ENCODE measurements around the gene EML6.

EML6 gene

GRCh38 chr2:54889053-54889452 is 165.6 kb downstream of the EML6 start:
- no peak for DNase-seq

DNA sequence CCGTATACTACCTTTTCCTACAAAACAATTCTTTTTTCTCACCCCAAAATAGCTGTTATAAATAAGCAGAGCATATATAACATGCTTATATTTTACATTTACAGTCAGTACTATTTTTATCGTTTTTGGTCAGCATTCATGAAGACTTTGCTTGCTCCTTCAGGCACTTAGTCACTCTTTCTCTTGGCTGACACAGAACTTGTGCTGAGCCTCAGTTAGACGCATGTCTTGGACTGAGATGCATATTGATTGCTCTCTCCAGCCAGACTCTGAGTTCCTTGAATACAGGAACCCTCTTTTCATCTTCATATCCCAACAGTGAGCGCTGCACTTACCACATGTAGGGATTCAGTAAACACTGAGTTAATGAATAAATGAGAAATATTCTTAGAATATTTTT is 168.4 kb downstream of the EML6 start:
- no peak for DNase-seq

GRCh38 chr2:54894467-54894866 is 171.0 kb downstream of the EML6 start:
- no peak for DNase-seq

DNA sequence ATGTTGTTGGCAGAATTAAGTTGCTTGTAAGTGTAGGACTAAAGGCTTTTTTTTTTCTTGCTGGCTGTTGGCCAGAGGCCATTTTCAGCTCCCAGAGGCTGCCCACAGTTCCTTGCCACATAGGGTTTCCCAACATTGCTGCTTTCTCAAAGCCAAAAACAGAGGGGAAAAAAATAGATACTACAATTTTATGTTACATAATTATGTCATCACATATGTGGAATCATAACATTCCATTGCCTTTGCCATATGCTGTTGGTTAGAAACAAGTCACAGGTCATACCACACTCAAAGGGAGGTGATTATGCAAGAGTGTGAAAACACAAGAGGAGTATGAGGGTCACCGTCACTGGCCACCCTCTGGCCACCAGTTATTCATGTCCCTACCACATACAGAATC is 172.3 kb downstream of the EML6 start:
- no peak for DNase-seq

GRCh38 chr2:54897420-54898310 is 174.2 kb downstream of the EML6 start:
- DNase-seq = no peak

- DNase-seq = no peak
These were observed 175.2 kb downstream of the EML6 start for GRCh38 chr2:54898456-54899226.

DNA sequence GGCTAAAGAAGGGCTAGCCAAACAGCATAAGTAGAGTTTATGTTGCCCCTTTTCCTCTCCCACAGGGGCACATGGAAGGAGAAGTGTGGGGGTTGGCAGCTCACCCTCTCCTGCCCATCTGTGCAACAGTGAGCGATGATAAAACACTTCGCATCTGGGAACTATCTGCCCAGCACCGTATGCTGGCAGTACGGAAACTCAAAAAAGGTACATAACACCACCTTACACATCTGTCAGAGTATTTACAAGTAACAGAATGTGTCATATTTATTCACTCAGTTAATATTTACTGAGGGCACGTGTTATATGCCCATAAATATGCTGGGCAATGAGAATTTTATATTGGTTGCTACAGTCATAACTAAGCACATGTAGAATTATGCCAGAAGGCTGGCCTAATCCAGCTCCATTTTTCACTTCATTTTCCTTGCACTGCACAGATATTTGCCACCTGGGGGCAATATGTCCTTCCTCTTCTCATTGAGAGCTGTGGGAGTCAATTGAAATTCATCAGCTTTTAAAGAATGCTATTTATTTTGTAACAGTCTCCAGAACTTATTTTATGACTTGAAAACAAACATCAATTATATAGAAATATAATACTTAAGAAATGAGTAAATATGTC is 176.2 kb downstream of the EML6 start:
- no peak for DNase-seq

- no peak for DNase-seq
These were observed 177.9 kb downstream of the EML6 start for GRCh38 chr2:54901224-54901986.

DNA sequence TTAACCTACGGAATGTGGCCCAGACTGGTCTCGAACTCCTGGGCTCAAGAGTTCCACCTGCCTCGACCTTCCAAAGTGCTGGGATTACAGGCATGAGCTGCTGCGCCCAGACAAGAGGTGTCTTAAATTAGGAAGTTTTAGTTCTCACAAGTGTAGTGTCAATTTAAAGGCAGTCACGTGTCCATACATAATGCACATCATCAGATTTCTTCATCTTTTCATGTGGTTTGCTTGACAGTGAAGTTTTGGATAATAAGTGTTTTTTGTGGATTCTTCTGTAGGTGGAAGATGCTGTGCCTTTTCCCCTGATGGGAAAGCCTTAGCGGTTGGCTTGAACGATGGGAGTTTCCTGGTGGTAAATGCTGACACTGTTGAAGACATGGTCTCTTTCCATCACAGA is 179.3 kb downstream of the EML6 start:
- DNase-seq = no peak

DNA sequence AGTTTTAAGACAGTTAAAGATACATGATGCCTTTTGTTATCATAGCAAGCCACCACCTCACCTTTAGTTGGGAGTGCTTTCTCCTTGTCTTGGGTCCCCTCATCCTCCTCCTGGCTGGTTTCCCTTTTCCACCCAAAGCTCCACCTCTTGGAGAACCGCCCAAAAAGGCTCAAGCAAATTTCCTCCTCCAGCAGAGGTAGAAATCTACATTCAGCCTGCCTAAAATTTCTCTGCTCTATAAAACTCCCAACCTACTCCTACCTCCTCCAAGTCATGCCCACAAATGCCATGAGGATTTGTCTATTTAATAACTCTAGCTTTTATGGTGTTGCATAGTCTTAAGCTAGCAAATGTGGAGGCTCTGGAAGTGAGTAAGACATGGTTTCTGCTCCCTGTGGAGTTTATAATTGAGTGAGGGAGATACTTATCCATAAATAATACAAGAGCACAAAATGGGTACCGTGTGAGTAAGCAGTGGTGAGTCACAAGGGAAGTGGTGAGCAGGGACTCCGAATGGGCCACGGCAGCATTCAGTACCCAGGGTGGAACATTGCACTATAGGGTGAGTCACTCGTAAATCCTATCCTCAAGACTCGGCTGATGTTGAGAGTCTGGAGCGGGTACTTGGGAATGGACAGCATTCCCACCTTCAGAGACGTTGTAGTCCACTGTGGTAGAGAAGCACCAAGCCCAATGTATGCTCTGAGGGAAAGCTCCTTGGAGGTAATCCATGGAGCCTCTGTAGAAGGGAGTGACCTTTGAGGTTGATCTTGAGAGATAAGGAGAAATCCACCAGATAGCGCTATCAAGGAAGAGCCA is 180.5 kb downstream of the EML6 start:
- DNase-seq = peak; percentile 63

GRCh38 chr2:54904836-54905235 is 181.4 kb downstream of the EML6 start:
- no peak for DNase-seq

DNA sequence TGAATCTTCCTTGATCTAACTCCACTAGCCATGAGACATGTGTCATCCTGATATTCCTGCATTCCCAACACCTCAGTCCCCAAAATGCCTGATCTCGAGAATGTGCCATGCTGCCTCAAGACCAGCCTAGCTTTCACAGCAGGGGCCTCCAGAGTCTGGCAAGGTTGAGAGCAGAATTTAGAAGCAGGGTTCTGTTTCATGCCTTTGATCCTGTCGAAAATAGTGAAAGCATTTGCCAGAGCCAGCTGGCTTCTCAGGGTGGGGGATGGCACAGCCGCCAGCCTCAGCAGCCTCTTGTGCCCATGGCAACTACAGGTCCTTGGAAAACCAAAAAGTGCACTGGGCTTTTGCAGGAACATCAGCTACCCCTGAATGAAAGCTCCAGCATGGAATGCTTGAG is 183.3 kb downstream of the EML6 start:
- no peak for DNase-seq

DNA sequence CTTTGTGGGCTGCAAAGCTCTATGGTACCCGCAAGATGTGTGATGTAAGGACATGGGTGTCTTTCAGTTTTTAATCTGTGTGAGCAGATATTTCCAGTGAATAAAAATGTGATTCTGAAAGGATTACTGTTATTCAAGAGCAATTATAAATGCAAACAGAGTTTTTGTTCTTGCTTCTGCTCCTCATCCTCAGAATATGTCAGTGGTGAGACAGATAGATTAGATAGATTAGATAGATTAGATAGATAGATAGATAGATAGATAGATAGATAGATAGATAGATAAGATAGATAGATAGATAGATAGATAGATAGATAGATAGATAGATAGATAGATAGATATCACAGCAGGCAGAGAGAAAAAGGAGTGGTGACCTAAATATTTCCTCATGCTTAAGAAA is 184.2 kb downstream of the EML6 start:
- DNase-seq = no peak

DNA sequence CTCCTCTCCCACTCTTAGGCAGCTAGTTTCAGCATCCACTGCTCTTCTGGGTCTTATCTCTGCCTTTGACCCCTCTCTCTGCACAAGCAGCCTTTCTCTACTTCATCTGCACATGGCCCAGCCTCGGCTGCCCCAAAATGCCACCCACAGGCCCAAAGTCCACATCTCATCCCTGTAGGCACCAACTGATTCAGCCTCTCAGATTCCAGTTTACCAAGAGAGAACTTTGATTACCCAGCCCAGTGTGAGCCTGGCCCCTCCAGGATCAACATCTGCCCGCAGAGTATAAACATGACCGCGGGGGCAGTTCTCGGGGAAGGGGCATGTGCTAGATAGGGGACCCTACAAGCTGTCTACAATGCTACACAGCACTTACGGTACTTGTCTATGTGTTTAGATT is 185.1 kb downstream of the EML6 start:
- no peak for DNase-seq

DNA sequence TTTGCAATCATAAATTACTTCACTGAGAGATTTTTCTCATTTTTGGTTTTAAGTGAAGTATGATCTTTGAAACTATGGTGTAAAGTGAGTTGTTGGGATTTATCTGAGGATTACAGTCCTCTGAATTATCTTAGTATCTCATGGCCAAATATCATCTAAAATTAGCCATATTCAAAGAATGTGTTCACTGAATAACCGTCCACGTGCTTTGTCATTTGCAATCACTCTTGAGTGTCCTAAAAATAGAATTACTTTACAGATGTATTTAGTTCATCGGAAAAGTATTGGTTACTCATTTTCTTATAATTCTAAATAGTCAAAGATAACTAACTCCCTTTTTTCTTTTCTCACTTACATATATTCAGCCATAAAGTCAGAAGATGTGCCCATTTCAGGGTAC is 185.5 kb downstream of the EML6 start:
- no peak for DNase-seq

DNA sequence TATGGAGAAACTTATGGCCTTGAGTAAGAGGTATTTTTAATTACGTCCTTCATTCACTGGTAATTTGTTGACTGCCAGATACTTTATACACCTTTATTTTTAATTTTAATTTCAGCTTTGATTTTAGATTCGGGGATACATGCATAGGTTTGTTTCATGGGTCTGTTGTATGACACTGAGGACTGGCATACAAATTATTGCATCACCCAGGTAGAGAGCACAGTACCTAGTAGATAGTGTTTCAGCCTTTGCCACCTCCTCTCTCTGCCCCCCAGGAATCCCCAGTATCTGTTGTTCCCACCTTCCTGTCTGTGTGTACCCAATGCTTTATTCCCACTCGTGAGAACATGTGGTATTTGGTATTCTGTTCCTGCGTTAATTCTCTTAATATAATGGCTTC is 188.8 kb downstream of the EML6 start:
- DNase-seq = no peak

DNA sequence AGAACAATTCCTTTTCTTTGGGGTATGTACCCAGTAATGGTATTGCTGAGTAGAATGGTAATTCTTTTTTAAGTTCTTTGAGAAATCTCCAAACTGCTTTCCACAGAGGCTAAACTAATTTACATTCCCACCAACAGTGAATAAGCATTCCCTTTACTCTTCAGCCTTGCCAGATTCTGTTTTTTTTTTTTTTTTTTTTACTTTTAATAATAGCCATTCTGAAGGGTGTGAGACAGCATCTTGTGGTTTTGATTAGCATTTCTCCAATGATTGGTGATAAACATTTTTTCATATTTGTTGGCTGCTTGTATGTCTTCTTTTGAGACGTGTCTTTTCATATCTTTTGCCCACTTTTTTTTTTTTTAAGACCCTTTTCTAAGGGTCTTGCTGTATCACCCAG is 189.4 kb downstream of the EML6 start:
- DNase-seq = no peak

DNA sequence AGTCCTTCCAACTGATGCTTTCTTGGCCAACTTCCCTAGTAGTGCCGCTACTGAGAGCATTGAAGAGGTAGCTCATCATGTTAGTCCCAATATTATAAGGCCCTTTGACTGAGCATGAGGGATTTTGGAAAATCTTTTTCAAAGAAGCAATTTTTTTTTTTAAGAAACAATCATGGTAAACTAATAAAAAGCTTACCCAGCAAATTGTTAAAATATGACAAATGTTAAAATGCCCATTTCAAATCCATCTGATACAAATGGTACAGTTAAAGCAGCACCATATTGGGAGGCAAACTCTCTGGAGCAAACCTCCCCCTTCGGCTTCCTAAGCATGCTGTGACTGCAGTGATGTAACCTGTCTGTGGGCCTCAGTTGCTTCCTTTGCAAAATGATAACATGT is 191.2 kb downstream of the EML6 start:
- no peak for DNase-seq

DNA sequence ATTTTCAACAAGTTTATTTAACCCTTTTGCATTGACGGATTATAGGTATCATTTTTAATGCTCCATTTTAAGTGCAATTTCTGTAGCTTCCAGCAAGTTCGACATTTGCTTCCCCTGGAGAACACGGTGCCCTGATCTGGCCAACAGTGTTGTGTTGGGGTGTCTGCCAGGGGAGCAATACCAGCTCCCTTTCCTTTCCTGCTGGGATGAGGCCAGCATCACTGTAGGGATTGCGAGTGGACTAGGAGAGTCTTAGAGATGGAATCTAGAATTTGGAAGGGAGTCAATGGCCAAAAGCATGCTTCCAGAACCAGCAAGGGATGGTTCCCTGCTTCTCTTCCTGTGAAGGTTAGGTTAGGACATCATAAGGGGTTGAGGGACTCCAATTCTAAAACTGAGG is 191.6 kb downstream of the EML6 start:
- DNase-seq = no peak

- DNase-seq = no peak
These were observed 193.2 kb downstream of the EML6 start for GRCh38 chr2:54916637-54917036.

- DNase-seq = no peak
These were observed 195.3 kb downstream of the EML6 start for GRCh38 chr2:54918647-54919280.

GRCh38 chr2:54920660-54921059 is 197.2 kb downstream of the EML6 start:
- DNase-seq = no peak
